Tongue (tissue), 1 donor: ENCODE results near the gene GABRA6. TPM values are rescaled to one million over a fixed set of nuclear protein-coding genes. Genes with fewer than 3 reads are reported as not detected.

ENCODE experiments used
- total RNA-seq: library from RNA; depleted of rRNA; stranded (reverse); fragments of >200 nt; gene quantifications from one replicate; pipeline ENCODE4 v1.2.3, GENCODE V29; 2014

Gene GABRA6
- total RNA-seq, 1 donor from 2014 or later: not detected

Other genes with a start within 250 kb of the GABRA6 start
- 0.10 TPM for gene GABRB2, start 139.0 kb upstream of the GABRA6 start, total RNA-seq
- not detected for gene GABRA1, start 162.4 kb downstream of the GABRA6 start, total RNA-seq